ENCODE data around the gene PRR7. TPM values are rescaled to one million over a fixed set of nuclear protein-coding genes. Genes with fewer than 3 reads are reported as not detected.

Gene PRR7
- polyA plus RNA-seq, 4 donors: 0.86 to 3.7 (median 2.0) TPM

GRCh38 chr5:177504086-177505056 lies 57.8 kb downstream of the PRR7 start:
- FAIRE-seq (no peak), DNase-seq (no peak)
- Histone ChIP-seq H3K4me1 (ENCODE audit: control insufficient read depth in 3 of 3, insufficient read depth in 2 of 3, low read depth in 1 of 3, low read length in 2 of 3) (peaks cover 0 to 7% (median 0%) of the 10 kb centered on the region in 3 donors), H3K9me3 (ENCODE audit: control insufficient read depth in 2 of 2, insufficient read depth in 1 of 2, low read depth in 1 of 2, low read length in 1 of 2) (no peaks in the 10 kb centered on the region), H3K36me3 (ENCODE audit: control insufficient read depth in 3 of 3, insufficient read depth in 2 of 3, low read depth in 1 of 3, low read length in 3 of 3) (peaks cover 0 to 12% (median 0%) of the 10 kb centered on the region in 3 donors), H3K4me3 (ENCODE audit: low read depth in 1 of 3, low read length in 3 of 3) (no peak overlapping the region), H3K27ac (ENCODE audit: low read depth in 1 of 3, low read length in 2 of 3) (no peak overlapping the region), H3K27me3 (ENCODE audit: control insufficient read depth in 3 of 3, insufficient read depth in 3 of 3, low read length in 3 of 3) (peaks cover 0 to 4% (median 0%) of the 10 kb centered on the region in 3 donors)
- WGBS, 3 donors: 84 to 91% (median 90%) methylated on average over 36 to 47 of the region's 47 CpGs

GRCh38 chr5:177505075-177505474 lies 58.5 kb downstream of the PRR7 start:
- no peaks in the 10 kb centered on the region for H3K9me3 ChIP-seq (ENCODE audit: control insufficient read depth in 2 of 2, insufficient read depth in 1 of 2, low read depth in 1 of 2, low read length in 1 of 2)
- H3K27ac ChIP-seq (ENCODE audit: low read depth in 1 of 3, low read length in 2 of 3): no peak overlapping the region
- FAIRE-seq (no peak), DNase-seq (no peak)
- WGBS, 3 donors: 93 to 96% (median 95%) methylated on average over 4 of the region's 4 CpGs
- H3K36me3 ChIP-seq (ENCODE audit: control insufficient read depth in 3 of 3, insufficient read depth in 2 of 3, low read depth in 1 of 3, low read length in 3 of 3): peaks cover 0 to 15% (median 0%) of the 10 kb centered on the region in 3 donors
- peaks cover 0 to 7% (median 0%) of the 10 kb centered on the region in 3 donors for H3K4me1 ChIP-seq (ENCODE audit: control insufficient read depth in 3 of 3, insufficient read depth in 2 of 3, low read depth in 1 of 3, low read length in 2 of 3)
- no peaks in the 10 kb centered on the region for H3K27me3 ChIP-seq (ENCODE audit: control insufficient read depth in 3 of 3, insufficient read depth in 3 of 3, low read length in 3 of 3)
- no peak overlapping the region for H3K4me3 ChIP-seq (ENCODE audit: low read depth in 1 of 3, low read length in 3 of 3)

Other genes starting within 250 kb of the PRR7 start
- 10 to 100 TPM; 48.1 to 80.1 (median 73.0) TPM for gene RAB24, start 143.1 kb upstream of the PRR7 start, polyA plus RNA-seq
- gene PRELID1, start 143.0 kb upstream of the PRR7 start, polyA plus RNA-seq: 100 to 1,000 TPM; 278 to 457 (median 339) TPM
- 10 to 100 TPM; 11.9 to 22.9 (median 14.4) TPM for gene MXD3, start 134.9 kb upstream of the PRR7 start, polyA plus RNA-seq
- 100 to 1,000 TPM in 2 of 4 donors, 10 to 100 TPM in 2; 73.6 to 304 (median 158) TPM for gene LMAN2, start 95.1 kb upstream of the PRR7 start, polyA plus RNA-seq
- 10 to 100 TPM; 12.8 to 31.3 (median 20.6) TPM for gene RGS14, start 88.9 kb upstream of the PRR7 start, polyA plus RNA-seq
- under 1 TPM in 2 of 4 donors, not detected in 2; 0.01 to 0.07 TPM for gene SLC34A1, start 62.4 kb upstream of the PRR7 start, polyA plus RNA-seq
- gene PFN3, start 46.2 kb upstream of the PRR7 start, polyA plus RNA-seq: not detected
- gene F12, start 37.2 kb upstream of the PRR7 start, polyA plus RNA-seq: 10 to 100 TPM in 3 of 4 donors, under 1 TPM in 1; 0.28 to 22.4 (median 18.6) TPM
- gene GRK6, start 20.1 kb upstream of the PRR7 start, polyA plus RNA-seq: 10 to 100 TPM; 17.0 to 29.5 (median 24.4) TPM
- 10 to 100 TPM in 2 of 4 donors, 1 to 10 TPM in 2; 1.6 to 32.0 (median 14.2) TPM for gene DBN1, start 26.8 kb downstream of the PRR7 start, polyA plus RNA-seq
- 10 to 100 TPM in 2 of 4 donors, 1 to 10 TPM in 2; 3.8 to 44.4 (median 18.3) TPM for gene PDLIM7, start 50.8 kb downstream of the PRR7 start, polyA plus RNA-seq
- gene DOK3, start 63.0 kb downstream of the PRR7 start, polyA plus RNA-seq: 1 to 10 TPM; 3.1 to 6.0 (median 4.1) TPM
- 10 to 100 TPM; 81.9 to 95.4 (median 87.6) TPM for gene DDX41, start 70.1 kb downstream of the PRR7 start, polyA plus RNA-seq
- 100 to 1,000 TPM in 2 of 4 donors, 10 to 100 TPM in 2; 68.7 to 336 (median 155) TPM for gene FAM193B, start 107.7 kb downstream of the PRR7 start, polyA plus RNA-seq
- 100 to 1,000 TPM in 2 of 4 donors, 10 to 100 TPM in 2; 34.9 to 183 (median 86.3) TPM for gene TMED9, start 145.4 kb downstream of the PRR7 start, polyA plus RNA-seq
- 10 to 100 TPM; 10.5 to 29.0 (median 22.2) TPM for gene B4GALT7, start 153.3 kb downstream of the PRR7 start, polyA plus RNA-seq

All from small intestine (tissue), 7 donors.